Measurements from ENCODE around the gene SSH2. TPM values are rescaled to one million over a fixed set of nuclear protein-coding genes. Genes with fewer than 3 reads are reported as not detected.
"Not testable (repeated sequence)": the region's sequence is repeated elsewhere in the genome, so short reads cannot be mapped to it uniquely, and the experiment has no call there.

SSH2 gene
- total RNA-seq, 2 donors from 2014 or later, result 43.6 to 62.2 TPM

- peaks cover 0 to 15% of the 10 kb centered on the region in 2 donors for H3K9me3 Mint-ChIP-seq
- DNase-seq (ENCODE audit: low spot score in 2 of 2) (no peak), ATAC-seq (no peak)
- peaks cover 5 to 37% of the 10 kb centered on the region in 2 donors for H3K36me3 Mint-ChIP-seq
- no peak overlapping the region for H3K27ac Mint-ChIP-seq
Observed at GRCh38 chr17:29905879-29906167, 24.2 kb downstream of the SSH2 start.

DNA sequence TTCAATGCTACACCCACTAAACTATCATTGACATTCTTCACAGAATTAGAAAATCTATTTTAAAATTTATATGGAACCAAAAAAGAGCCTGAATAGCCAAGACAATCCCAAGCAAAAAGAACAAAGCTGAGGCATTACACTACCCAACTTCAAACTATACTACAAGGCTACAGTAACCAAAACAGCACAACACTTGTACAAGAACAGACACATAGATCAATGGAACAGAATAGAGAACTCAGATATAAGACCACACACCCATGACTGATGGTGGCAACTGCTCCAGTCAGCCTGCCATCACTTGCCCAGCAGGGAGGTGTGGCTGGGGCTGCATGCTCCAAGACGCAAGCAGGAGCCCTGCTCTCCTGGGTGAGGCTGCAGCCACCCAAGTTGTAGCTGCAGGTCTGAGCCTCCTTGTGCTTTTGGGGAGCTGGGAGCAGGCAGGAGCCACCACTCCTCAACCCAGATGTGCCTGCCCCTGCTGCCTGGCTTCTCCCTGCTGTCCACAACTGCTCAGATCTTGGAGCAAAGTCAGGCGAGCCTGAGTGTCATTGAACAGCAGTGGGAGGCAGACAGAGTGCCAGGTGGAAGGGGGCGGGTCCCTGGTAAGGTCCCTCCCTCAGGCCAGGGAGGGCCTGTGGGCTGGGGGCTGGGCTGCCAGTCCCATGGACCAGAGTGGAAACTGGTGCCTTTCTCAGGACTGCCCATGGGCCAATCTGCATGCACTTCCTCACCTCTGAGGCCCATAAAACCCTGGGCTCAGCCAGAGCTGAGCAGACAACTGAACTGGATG is 24.7 kb downstream of the SSH2 start:
- Mint-ChIP-seq H3K27ac (no peak overlapping the region), H3K9me3 (peaks cover 0 to 15% of the 10 kb centered on the region in 2 donors), H3K36me3 (peaks cover 5 to 37% of the 10 kb centered on the region in 2 donors)
- ATAC-seq, result peak in 1 of 2 donors; percentile 24
- no peak for DNase-seq (ENCODE audit: low spot score in 2 of 2)

DNA sequence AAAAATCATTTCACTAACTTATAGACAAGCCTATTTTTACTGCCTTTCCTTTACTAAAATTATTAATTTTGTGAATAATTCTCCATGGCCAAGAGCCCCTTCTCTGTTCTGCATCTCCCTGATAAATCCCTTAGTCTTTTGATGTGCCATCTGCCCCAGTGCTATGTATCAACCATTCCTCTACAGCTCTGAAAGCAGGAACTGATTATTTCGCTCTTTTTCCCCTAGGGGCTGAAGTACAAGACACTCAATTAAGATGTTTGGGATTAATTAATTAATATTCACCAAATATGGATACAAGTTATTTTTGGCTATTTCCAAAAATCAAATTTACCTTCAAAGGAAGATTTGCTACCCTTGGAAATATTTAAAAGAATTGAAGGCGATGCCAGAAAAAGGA is 26.6 kb downstream of the SSH2 start:
- peaks cover 0 to 15% of the 10 kb centered on the region in 2 donors for H3K9me3 Mint-ChIP-seq
- DNase-seq (ENCODE audit: low spot score in 2 of 2) (no peak), ATAC-seq (no peak)
- H3K27ac Mint-ChIP-seq, result no peak overlapping the region
- H3K36me3 Mint-ChIP-seq, result peaks cover 5 to 37% of the 10 kb centered on the region in 2 donors

- not testable (repeated sequence) for H3K9me3 Mint-ChIP-seq; DNase-seq (ENCODE audit: low spot score in 2 of 2); H3K27ac Mint-ChIP-seq; ATAC-seq; H3K36me3 Mint-ChIP-seq
Observed at GRCh38 chr17:29897136-29897535, 32.9 kb downstream of the SSH2 start.

DNA sequence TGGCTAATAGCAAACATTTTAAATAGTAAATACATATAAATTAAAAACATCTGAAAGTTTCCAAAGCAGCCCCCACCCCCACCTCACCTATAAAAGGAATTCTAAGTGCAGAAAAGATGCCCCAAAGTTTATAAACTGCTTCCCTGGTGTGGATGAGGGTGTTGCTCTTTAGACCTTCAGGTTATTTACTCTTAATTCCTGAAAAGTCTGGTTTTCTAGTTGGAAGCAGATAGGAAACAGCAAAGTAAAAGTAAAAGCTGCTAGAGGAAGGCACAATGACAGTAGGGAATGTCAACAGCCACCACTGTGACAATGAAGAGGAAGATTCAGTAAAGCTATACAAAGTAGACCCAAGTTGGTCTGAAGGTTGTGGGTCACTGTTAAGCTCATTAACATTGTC is 37.8 kb downstream of the SSH2 start:
- H3K9me3 Mint-ChIP-seq, result peaks cover 0 to 7% of the 10 kb centered on the region in 2 donors
- H3K36me3 Mint-ChIP-seq, result no peaks in the 10 kb centered on the region
- no peak overlapping the region for H3K27ac Mint-ChIP-seq
- no peak for ATAC-seq
- DNase-seq (ENCODE audit: low spot score in 2 of 2), result no peak

DNA sequence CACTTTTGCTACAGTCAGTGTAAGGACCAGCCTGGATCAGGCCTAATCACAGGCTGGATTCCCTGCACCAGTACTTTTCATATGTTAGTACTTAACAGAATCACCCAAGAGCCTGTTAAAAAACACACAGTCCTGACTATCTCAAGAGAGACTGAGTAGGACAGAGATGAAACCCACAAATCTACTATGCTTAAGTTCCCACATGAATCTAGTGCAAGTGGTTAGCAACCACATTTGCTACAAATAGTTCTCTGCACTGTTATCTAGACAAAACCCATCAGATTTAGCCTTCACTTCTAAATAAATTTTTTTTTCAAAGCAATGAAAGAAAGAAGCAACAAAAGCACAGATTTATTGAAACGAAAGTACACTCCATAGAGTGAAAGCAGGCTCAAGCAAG is 38.9 kb downstream of the SSH2 start:
- Mint-ChIP-seq H3K36me3 (peaks cover 1% of the 10 kb centered on the region in 2 donors), H3K9me3 (peaks cover 0 to 5% of the 10 kb centered on the region in 2 donors), H3K27ac (no peak overlapping the region)
- ATAC-seq (no peak), DNase-seq (ENCODE audit: low spot score in 2 of 2) (no peak)

- no peaks in the 10 kb centered on the region for H3K9me3 Mint-ChIP-seq
- peaks cover 7% of the 10 kb centered on the region in 2 donors for H3K36me3 Mint-ChIP-seq
- DNase-seq (ENCODE audit: low spot score in 2 of 2) (no peak), ATAC-seq (no peak)
- H3K27ac Mint-ChIP-seq, result no peak overlapping the region
Observed at GRCh38 chr17:29885031-29885640, 44.9 kb downstream of the SSH2 start.

DNA sequence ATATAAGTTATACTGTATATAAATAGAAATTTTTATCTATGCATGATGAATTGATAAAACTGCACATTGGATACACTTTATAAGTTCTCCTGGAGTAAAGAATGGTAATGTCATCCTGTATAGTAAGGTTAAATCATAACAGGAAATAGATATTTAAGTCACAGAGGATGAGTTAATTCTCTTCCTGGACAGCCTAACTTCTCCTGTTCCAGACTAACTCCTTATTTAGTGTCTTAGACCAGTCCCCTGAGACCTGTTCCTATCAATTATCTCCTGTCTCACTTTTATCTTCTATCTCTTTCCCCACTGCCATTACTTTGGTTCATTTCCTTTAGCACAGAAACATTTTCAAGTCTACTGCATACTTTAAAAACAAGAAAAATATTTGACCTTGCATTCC is 46.5 kb downstream of the SSH2 start:
- Mint-ChIP-seq H3K36me3 (peaks cover 7% of the 10 kb centered on the region in 2 donors), H3K27ac (peak overlapping the region in 1 of 2 donors; percentile 31), H3K9me3 (no peaks in the 10 kb centered on the region)
- no peak for DNase-seq (ENCODE audit: low spot score in 2 of 2)
- ATAC-seq, result no peak

- Mint-ChIP-seq H3K36me3 (peaks cover 7 to 13% of the 10 kb centered on the region in 2 donors), H3K27ac (peak overlapping the region in 1 of 2 donors; percentile 52), H3K9me3 (no peaks in the 10 kb centered on the region)
- no peak for ATAC-seq
- no peak for DNase-seq (ENCODE audit: low spot score in 2 of 2)
Observed at GRCh38 chr17:29881256-29881655, 48.8 kb downstream of the SSH2 start.

GRCh38 chr17:29880031-29880430 is 50.0 kb downstream of the SSH2 start:
- no peaks in the 10 kb centered on the region for H3K9me3 Mint-ChIP-seq
- DNase-seq (ENCODE audit: low spot score in 2 of 2), result no peak
- H3K27ac Mint-ChIP-seq, result no peak overlapping the region
- no peak for ATAC-seq
- H3K36me3 Mint-ChIP-seq, result peaks cover 0 to 6% of the 10 kb centered on the region in 2 donors

DNA sequence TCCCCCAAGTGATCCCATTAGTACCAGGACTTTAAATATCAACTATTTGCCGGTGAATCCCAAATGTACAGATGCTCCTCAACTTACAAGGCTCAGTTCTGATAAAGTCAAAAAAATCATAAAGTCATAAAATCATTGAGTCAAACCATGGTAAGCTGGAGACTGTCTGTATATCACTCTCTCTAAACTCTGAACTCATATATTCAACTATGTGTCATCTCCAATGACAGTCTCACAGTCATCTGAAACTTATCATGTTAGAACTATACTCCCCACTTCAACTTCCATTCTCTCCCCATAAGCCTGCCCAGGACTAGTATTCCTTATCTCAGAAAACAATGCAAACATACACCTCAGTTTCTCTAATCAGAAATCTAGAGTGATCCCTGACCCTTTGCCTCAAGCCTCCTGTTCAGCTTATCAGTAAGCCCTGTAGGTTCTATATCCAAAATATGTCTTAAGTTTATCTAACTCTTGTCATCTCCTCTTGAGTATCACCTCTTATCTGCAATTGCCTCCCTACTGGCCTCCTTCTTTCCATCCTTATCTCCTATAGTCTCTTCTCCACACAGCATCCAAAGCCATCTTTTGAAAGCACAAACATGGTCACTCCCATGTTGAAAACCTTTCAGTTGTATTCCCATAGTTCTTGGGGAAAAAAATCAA is 55.0 kb downstream of the SSH2 start:
- H3K27ac Mint-ChIP-seq, result no peak overlapping the region
- peaks cover 0 to 6% of the 10 kb centered on the region in 2 donors for H3K36me3 Mint-ChIP-seq
- peak; percentile 53 to 57 for ATAC-seq
- H3K9me3 Mint-ChIP-seq, result no peaks in the 10 kb centered on the region
- no peak for DNase-seq (ENCODE audit: low spot score in 2 of 2)

GRCh38 chr17:29874358-29874757 is 55.7 kb downstream of the SSH2 start:
- not testable (repeated sequence) for DNase-seq (ENCODE audit: low spot score in 2 of 2); H3K27ac Mint-ChIP-seq; ATAC-seq; H3K9me3 Mint-ChIP-seq; H3K36me3 Mint-ChIP-seq

DNA sequence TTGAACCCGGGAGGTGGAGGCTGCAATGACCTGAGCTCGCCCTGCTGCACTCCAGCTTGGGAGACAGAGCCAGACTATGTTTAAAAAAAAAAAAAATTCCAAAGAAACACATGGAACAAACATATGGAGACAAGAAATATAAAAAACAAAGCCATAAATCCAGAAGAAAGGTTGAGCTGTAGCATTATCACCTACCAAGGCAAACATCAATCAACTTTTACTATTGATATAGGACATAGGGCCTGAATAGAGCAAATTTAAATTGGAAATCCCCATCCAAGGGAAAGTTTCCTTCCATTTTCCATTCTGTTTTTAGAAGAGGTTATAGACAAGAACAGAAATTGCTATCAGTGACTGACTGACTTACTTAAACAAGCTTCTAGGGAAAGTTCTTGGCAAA is 56.6 kb downstream of the SSH2 start:
- ATAC-seq, result no peak
- Mint-ChIP-seq H3K9me3 (no peaks in the 10 kb centered on the region), H3K36me3 (peaks cover 0 to 6% of the 10 kb centered on the region in 2 donors), H3K27ac (no peak overlapping the region)
- no peak for DNase-seq (ENCODE audit: low spot score in 2 of 2)

- Mint-ChIP-seq H3K9me3 (no peaks in the 10 kb centered on the region), H3K27ac (no peak overlapping the region), H3K36me3 (no peaks in the 10 kb centered on the region)
- DNase-seq (ENCODE audit: low spot score in 2 of 2) (no peak), ATAC-seq (no peak)
Observed at GRCh38 chr17:29870836-29871465, 59.1 kb downstream of the SSH2 start.

- no peak for ATAC-seq
Observed at GRCh38 chr17:29867643-29868181, 62.3 kb downstream of the SSH2 start.

GRCh38 chr17:29866746-29867404 is 63.2 kb downstream of the SSH2 start:
- ATAC-seq (no peak), DNase-seq (ENCODE audit: low spot score in 2 of 2) (no peak)
- no peaks in the 10 kb centered on the region for H3K36me3 Mint-ChIP-seq
- H3K9me3 Mint-ChIP-seq, result peaks cover 0 to 5% of the 10 kb centered on the region in 2 donors
- no peak overlapping the region for H3K27ac Mint-ChIP-seq

More at GRCh38 chr17:29867643-29868181, 62.3 kb downstream of the SSH2 start:
- no peak for DNase-seq (ENCODE audit: low spot score in 2 of 2)
- Mint-ChIP-seq H3K9me3 (no peaks in the 10 kb centered on the region), H3K36me3 (no peaks in the 10 kb centered on the region), H3K27ac (no peak overlapping the region)
